Vagina (tissue), 2 donors: ENCODE measurements around the gene ADGRL3.

ENCODE experiments used
- POLR2A ChIP-seq, 2 donors: fragments of 450-650 bp; IDR thresholded peaks; one replicate each; pipeline ENCODE4 v1.6.1; 2017; ENCODE audit warnings: antibody characterized with exemption in 2 of 2, mild to moderate bottlenecking in 2 of 2, moderate library complexity in 2 of 2
- POLR2AphosphoS5 ChIP-seq, 2 donors: sonication (generic); formaldehyde crosslinking; IDR thresholded peaks; one replicate each; pipeline ENCODE4 v1.9.0; 2017; ENCODE audit warnings: antibody characterized with exemption in 2 of 2, mild to moderate bottlenecking in 2 of 2, low read depth in 1 of 2; ENCODE audit not compliant: insufficient read depth in 1 of 2
- TF ChIP-seq, protein P1 (sequence below), 3 experiments: fragments of 450-650 bp in 2 of 3; fragments of 200-600 bp in 1 of 3; sonication (generic) in 1 of 3; IDR thresholded peaks; one replicate each; pipeline ENCODE4 v1.5.1; 2017 to 2019; ENCODE audit warnings: antibody characterized with exemption in 3 of 3, mild to moderate bottlenecking in 2 of 3, moderate library complexity in 2 of 3

- TF ChIP-seq, protein P1, sequence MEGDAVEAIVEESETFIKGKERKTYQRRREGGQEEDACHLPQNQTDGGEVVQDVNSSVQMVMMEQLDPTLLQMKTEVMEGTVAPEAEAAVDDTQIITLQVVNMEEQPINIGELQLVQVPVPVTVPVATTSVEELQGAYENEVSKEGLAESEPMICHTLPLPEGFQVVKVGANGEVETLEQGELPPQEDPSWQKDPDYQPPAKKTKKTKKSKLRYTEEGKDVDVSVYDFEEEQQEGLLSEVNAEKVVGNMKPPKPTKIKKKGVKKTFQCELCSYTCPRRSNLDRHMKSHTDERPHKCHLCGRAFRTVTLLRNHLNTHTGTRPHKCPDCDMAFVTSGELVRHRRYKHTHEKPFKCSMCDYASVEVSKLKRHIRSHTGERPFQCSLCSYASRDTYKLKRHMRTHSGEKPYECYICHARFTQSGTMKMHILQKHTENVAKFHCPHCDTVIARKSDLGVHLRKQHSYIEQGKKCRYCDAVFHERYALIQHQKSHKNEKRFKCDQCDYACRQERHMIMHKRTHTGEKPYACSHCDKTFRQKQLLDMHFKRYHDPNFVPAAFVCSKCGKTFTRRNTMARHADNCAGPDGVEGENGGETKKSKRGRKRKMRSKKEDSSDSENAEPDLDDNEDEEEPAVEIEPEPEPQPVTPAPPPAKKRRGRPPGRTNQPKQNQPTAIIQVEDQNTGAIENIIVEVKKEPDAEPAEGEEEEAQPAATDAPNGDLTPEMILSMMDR (IDR thresholded peaks at IDR 0.05), result no peak
- TF ChIP-seq POLR2A (IDR thresholded peaks at IDR 0.05) (no peak), POLR2AphosphoS5 (IDR thresholded peaks at IDR 0.05; ENCODE audit: insufficient read depth in 1 of 2, low read depth in 1 of 2) (no peak)
These were observed 120.5 kb downstream of the ADGRL3 start for GRCh38 chr4:61320631-61321030.
